IMR-90 (cell line): ENCODE measurements around the gene HSPB7. TPM values are rescaled to one million over a fixed set of nuclear protein-coding genes. Genes with fewer than 3 reads are reported as not detected.

Experiments
- ATAC-seq: fragments of 200-7000 bp; cut with Tn5 transposase; 2 replicates; pipeline ENCODE4 v1.9.1; 2020; ENCODE audit warnings: low read depth, mild to moderate bottlenecking, moderate library complexity
- BruUV-seq: library from RNA; stranded (reverse); fragments of 400-500 nt; replicated peaks from 2 replicates; lab custom pipeline; 2021; lab: Mats Ljungman, UMichigan
- CTCF ChIA-PET: fragments of 300-600 bp; formaldehyde crosslinking; extraction: SDS; loops from one replicate; lab custom pipeline; 2021; ENCODE audit warnings: antibody characterized with exemption; lab: Yijun Ruan, JAX
- POLR2A ChIA-PET: fragments of 300-600 bp; sonication (Branson Sonifier 250); formaldehyde crosslinking; loops from one replicate; lab custom pipeline; 2022; ENCODE audit warnings: antibody characterized with exemption; ENCODE audit not compliant: unreplicated experiment; lab: Charles Lee
- DNase-seq: peaks from one replicate; pipeline ENCODE4 v3.0.0; 2013
- H2AFZ ChIP-seq: replicated peaks from 2 replicates; pipeline ENCODE3; 2013; ENCODE audit warnings: low read length, mild to moderate bottlenecking; ENCODE audit not compliant: poor library complexity
- H2AK5ac ChIP-seq: 2 replicates; pipeline ENCODE4 v1.6.1; 2013; ENCODE audit warnings: low read depth, low read length, inconsistent platforms
- H2AK9ac ChIP-seq: replicated peaks from 2 replicates; pipeline ENCODE3; 2013; ENCODE audit warnings: mild to moderate bottlenecking, low read depth, low read length, moderate library complexity; ENCODE audit not compliant: poor library complexity
- H2BK120ac ChIP-seq: 2 replicates; pipeline ENCODE4 v1.6.1; 2013; ENCODE audit warnings: low read depth, low read length, inconsistent platforms
- H2BK15ac ChIP-seq: 3 replicates; pipeline ENCODE4 v1.6.1; 2013; ENCODE audit warnings: low read depth, low read length, inconsistent platforms
- H2BK20ac ChIP-seq: 2 replicates; pipeline ENCODE4 v1.6.1; 2013; ENCODE audit warnings: low read depth, mild to moderate bottlenecking, inconsistent platforms, low read length, moderate library complexity
- H2BK5ac ChIP-seq: 2 replicates; pipeline ENCODE4 v1.6.1; 2013; ENCODE audit warnings: mild to moderate bottlenecking, low read depth, low read length, inconsistent platforms; ENCODE audit not compliant: poor library complexity, severe bottlenecking
- H3K14ac ChIP-seq: replicated peaks from 2 replicates; pipeline ENCODE4 v1.6.1; 2013; ENCODE audit warnings: low read depth, low read length, inconsistent platforms
- H3K18ac ChIP-seq: 2 replicates; pipeline ENCODE4 v1.6.1; 2013; ENCODE audit warnings: low read depth, low read length, control low read depth
- H3K23ac ChIP-seq: 2 replicates; pipeline ENCODE4 v1.6.1; 2013; ENCODE audit warnings: low read depth, low read length, inconsistent platforms
- H3K27ac ChIP-seq: 2 replicates; pipeline ENCODE4 v1.5.1; 2013; ENCODE audit warnings: mild to moderate bottlenecking, control low read depth, low read length; ENCODE audit not compliant: insufficient read depth
- H3K27me3 ChIP-seq: 2 replicates; pipeline ENCODE4 v1.6.1; 2013; ENCODE audit warnings: low read length; ENCODE audit not compliant: control insufficient read depth, insufficient read depth
- H3K36me3 ChIP-seq: 2 replicates; pipeline ENCODE4 v1.6.1; 2013; ENCODE audit warnings: low read length, mixed read lengths; ENCODE audit not compliant: control insufficient read depth, insufficient read depth
- H3K4ac ChIP-seq: 2 replicates; pipeline ENCODE4 v1.6.1; 2013; ENCODE audit warnings: low read depth, low read length, inconsistent platforms
- H3K4me1 ChIP-seq: 2 replicates; pipeline ENCODE4 v1.6.1; 2013; ENCODE audit warnings: low read length, mixed read lengths; ENCODE audit not compliant: control insufficient read depth, insufficient read depth
- H3K4me2 ChIP-seq: 2 replicates; pipeline ENCODE4 v1.6.1; 2013; ENCODE audit warnings: low read depth, mild to moderate bottlenecking, control low read depth, low read length, moderate library complexity
- H3K4me3 ChIP-seq: 2 replicates; pipeline ENCODE4 v1.5.1; 2013; ENCODE audit warnings: low read depth, mild to moderate bottlenecking, control low read depth, low read length, moderate library complexity; ENCODE audit not compliant: insufficient read depth
- H3K56ac ChIP-seq: 2 replicates; pipeline ENCODE4 v1.6.1; 2013; ENCODE audit warnings: low read length, inconsistent platforms; ENCODE audit not compliant: insufficient read depth; ENCODE audit errors: extremely low read depth
- H3K79me1 ChIP-seq, 2 experiments: 2 replicates each; pipeline ENCODE4 v1.6.1; 2013; ENCODE audit warnings: low read length in 2 of 2, inconsistent platforms in 1 of 2, low read depth in 1 of 2
- H3K9ac ChIP-seq: 2 replicates; pipeline ENCODE4 v1.6.1; 2013; ENCODE audit warnings: low read depth, low read length, control low read depth
- H3K9me1 ChIP-seq: 2 replicates; pipeline ENCODE4 v1.6.1; 2013; ENCODE audit warnings: low read length, inconsistent platforms; ENCODE audit not compliant: insufficient read depth
- H3K9me3 ChIP-seq: 2 replicates; pipeline ENCODE4 v1.6.1; 2013; ENCODE audit warnings: low read length; ENCODE audit not compliant: control insufficient read depth, insufficient read depth
- H4K20me1 ChIP-seq: 2 replicates; pipeline ENCODE4 v1.6.1; 2013; ENCODE audit warnings: low read length, inconsistent platforms; ENCODE audit not compliant: insufficient read depth
- H4K5ac ChIP-seq: 2 replicates; pipeline ENCODE4 v1.6.1; 2013; ENCODE audit warnings: mild to moderate bottlenecking, low read depth, low read length, control low read depth
- H4K8ac ChIP-seq, 2 experiments: 2 replicates each; pipeline ENCODE4 v1.6.1; 2013; ENCODE audit warnings: low read depth in 2 of 2, low read length in 2 of 2, control low read depth in 1 of 2, inconsistent platforms in 1 of 2
- H4K91ac ChIP-seq: 2 replicates; pipeline ENCODE4 v1.6.1; 2013; ENCODE audit warnings: low read depth, low read length, inconsistent platforms; ENCODE audit not compliant: insufficient read depth
- BHLHE40 ChIP-seq: fragments of 150-350 bp; IDR thresholded peaks from 2 replicates; pipeline ENCODE4 v1.6.1; 2016; ENCODE audit warnings: mild to moderate bottlenecking, low read depth, low read length
- CHD1 ChIP-seq: IDR thresholded peaks from 2 replicates; pipeline ENCODE4 v1.6.1; 2012; ENCODE audit warnings: low read depth, low read length, improper control_type of control experiment
- CTCF ChIP-seq: conservative IDR thresholded peaks from 2 replicates; pipeline ENCODE4 v1.5.1; 2012; ENCODE audit warnings: mild to moderate bottlenecking, low read depth, low read length, improper control_type of control experiment
- FOS ChIP-seq: fragments of 150-350 bp; IDR thresholded peaks from 2 replicates; pipeline ENCODE4 v1.6.1; 2016; ENCODE audit warnings: low read depth, low read length
- MAZ ChIP-seq: IDR thresholded peaks from 2 replicates; pipeline ENCODE4 v1.6.1; 2012; ENCODE audit warnings: low read depth, mild to moderate bottlenecking, low read length, improper control_type of control experiment, moderate library complexity, borderline replicate concordance
- MXI1 ChIP-seq: IDR thresholded peaks from 2 replicates; pipeline ENCODE4 v1.6.1; 2012; ENCODE audit warnings: low read depth, mild to moderate bottlenecking, low read length, moderate library complexity, borderline replicate concordance
- NFE2L2 ChIP-seq: fragments of 150-350 bp; IDR thresholded peaks from 2 replicates; pipeline ENCODE4 v1.6.1; 2016; ENCODE audit warnings: low read depth, mild to moderate bottlenecking, low read length
- RAD21 ChIP-seq: IDR thresholded peaks from 2 replicates; pipeline ENCODE4 v1.6.1; 2012; ENCODE audit warnings: low read length, improper control_type of control experiment
- RCOR1 ChIP-seq: IDR thresholded peaks from 2 replicates; pipeline ENCODE4 v1.6.1; 2012; ENCODE audit warnings: mild to moderate bottlenecking, low read length, improper control_type of control experiment; ENCODE audit not compliant: insufficient replicate concordance
- RFX5 ChIP-seq: IDR thresholded peaks from 2 replicates; pipeline ENCODE4 v1.8.0; 2012; ENCODE audit warnings: low read depth, mild to moderate bottlenecking, low read length, moderate library complexity
- WGBS, 2 experiments: methylation state at CpG; one replicate each; pipeline versions ENCODE4 v1.1.5 to v1.1.7; 2013; ENCODE audit warnings: missing lambda C conversion rate in 2 of 2; ENCODE audit not compliant: insufficient read length in 1 of 2; ENCODE audit errors: extremely low coverage in 2 of 2; 5-methylcytosine and 5-hydroxymethylcytosine counted together
- dilution Hi-C: fragments of 300-500 bp; cut with HindIII; formaldehyde crosslinking; loops from one replicate; pipeline ENCODE4 v1.14.3; 2018; ENCODE audit warnings: low sequenced_read_pairs; ENCODE audit not compliant: unreplicated experiment
- in situ Hi-C: fragments of 300-500 bp; cut with MboI; formaldehyde crosslinking; loops from 3 replicates; pipeline ENCODE4 v1.14.3; 2019; ENCODE audit warnings: low sequenced_read_pairs, inconsistent platforms, mixed read lengths
- intact Hi-C: fragments of 100-400 bp; cut with micrococcal nuclease; formaldehyde crosslinking; loops from 2 replicates; pipeline ENCODE4 v1.10.0; 2022
- polyA plus RNA-seq, 3 experiments: library from polyadenylated mRNA; depleted of rRNA; stranded (reverse); fragments of >200 nt; gene quantifications; 2 replicates each; pipeline ENCODE4 v1.2.3, GENCODE V29; 2012; ENCODE audit warnings: low replicate concordance in 1 of 3
- total RNA-seq: library from RNA; depleted of rRNA; stranded (reverse); fragments of >200 nt; gene quantifications from 2 replicates; pipeline ENCODE4 v1.2.3, GENCODE V29; 2012
- TF ChIP-seq, protein P1 (sequence below): fragments of 150-350 bp; IDR thresholded peaks from 2 replicates; pipeline ENCODE4 v1.6.1; 2017; ENCODE audit warnings: mild to moderate bottlenecking, antibody characterized with exemption, low read length, low read depth

Gene HSPB7
- total and polyA plus RNA-seq, 2 of the 4 experiments (the other 2 are of a cell fraction): 0.54 to 3.0 TPM

DNA sequence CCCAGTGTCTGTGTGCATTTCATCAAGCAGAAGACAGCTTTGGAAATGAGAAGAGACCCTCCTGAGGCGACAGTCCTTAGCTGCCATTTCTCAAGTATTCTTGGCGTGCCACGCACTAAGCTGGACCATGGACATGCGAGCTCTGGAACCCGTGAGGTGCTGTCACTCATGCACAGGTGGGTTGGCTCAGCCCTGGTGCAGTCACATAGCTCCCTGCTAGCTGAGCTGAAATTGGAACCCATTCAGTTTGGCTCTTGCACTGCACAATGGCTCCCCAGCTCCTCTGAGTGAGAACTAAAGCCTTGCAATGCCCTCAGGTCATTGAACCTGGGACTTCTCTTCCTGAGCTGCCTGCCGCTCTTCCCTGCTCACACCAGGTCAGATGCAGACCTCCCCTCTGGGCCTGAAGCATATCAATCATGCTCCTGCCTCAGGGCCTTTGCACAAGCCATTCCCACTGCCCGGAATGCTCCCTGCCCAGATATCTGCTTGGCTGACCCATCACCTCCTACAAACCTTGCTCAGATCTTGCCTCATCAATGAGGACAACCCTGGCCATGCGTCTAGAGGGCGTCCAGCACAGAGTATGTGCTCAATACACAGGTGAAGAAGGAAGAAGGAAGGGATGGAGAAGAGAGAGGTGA, 20.1 kb downstream of the HSPB7 start:
- Histone ChIP-seq H2BK20ac (no peak overlapping the region), H3K4me1 (peaks cover 2% of the 10 kb centered on the region; the same call in 1 of the 2 replicates), H3K9me1 (no peaks in the 10 kb centered on the region), H2AK5ac (no peak overlapping the region), H3K23ac (no peak overlapping the region), H3K9me3 (no peaks in the 10 kb centered on the region), H3K9ac (no peak overlapping the region), H3K27ac (no peak overlapping the region), H3K79me1 (no peaks in the 10 kb centered on the region), H4K20me1 (no peaks in the 10 kb centered on the region), H3K36me3 (no peaks in the 10 kb centered on the region), H3K56ac (no peak overlapping the region), H2BK5ac (no peak overlapping the region), H3K4me2 (no peak overlapping the region), H2BK15ac (no peak overlapping the region), H4K5ac (no peak overlapping the region), H2AK9ac (no peak overlapping the region), H3K27me3 (peaks cover 15% of the 10 kb centered on the region; the same call in 1 of the 2 replicates), H4K8ac (no peak overlapping the region), H3K14ac (no peak overlapping the region), H4K91ac (no peak overlapping the region), H2BK120ac (no peak overlapping the region), H2AFZ (no peak overlapping the region), H3K18ac (no peak overlapping the region), H3K4ac (no peak overlapping the region), H3K4me3 (no peak overlapping the region)
- ATAC-seq (no peak), DNase-seq (no peak)
- CTCF ChIA-PET: interaction anchor here (1.3 kb wide), 1 partner anchor 183 kb away, joined by 3 read pairs; no protein-coding TSS in a partner anchor
- WGBS, 2 experiments: 62% methylated on average over 6 of the region's 9 CpGs; no CpG with 5 or more reads in 1 of the 2 experiments
- no peak for TF ChIP-seq RCOR1
- TF ChIP-seq CTCF: no peak
- TF ChIP-seq, protein P1, sequence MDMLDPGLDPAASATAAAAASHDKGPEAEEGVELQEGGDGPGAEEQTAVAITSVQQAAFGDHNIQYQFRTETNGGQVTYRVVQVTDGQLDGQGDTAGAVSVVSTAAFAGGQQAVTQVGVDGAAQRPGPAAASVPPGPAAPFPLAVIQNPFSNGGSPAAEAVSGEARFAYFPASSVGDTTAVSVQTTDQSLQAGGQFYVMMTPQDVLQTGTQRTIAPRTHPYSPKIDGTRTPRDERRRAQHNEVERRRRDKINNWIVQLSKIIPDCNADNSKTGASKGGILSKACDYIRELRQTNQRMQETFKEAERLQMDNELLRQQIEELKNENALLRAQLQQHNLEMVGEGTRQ: no peak
- no peak for TF ChIP-seq FOS
- no peak for TF ChIP-seq NFE2L2
- no peak for TF ChIP-seq RFX5
- no peak for TF ChIP-seq BHLHE40
- TF ChIP-seq RAD21: no peak
- no peak for TF ChIP-seq MAZ
- TF ChIP-seq MXI1: no peak
- no peak for TF ChIP-seq CHD1
- POLR2A ChIA-PET: no interaction called here
- in situ Hi-C loops: loop anchor here (5.0 to 10.0 kb wide), 2 partner anchors 63 to 180 kb away; no protein-coding TSS in a partner anchor
- no TSS peak for BruUV-seq
- intact Hi-C loops: no loop called here
- dilution Hi-C loops: no loop called here
